Activated CD4-positive, alpha-beta T cell treated with anti-CD3 and anti-CD28 coated beads for 4 hours (primary cell): ENCODE measurements around the gene IKZF3.
"Not testable (repeated sequence)": the region's sequence is repeated elsewhere in the genome, so short reads cannot be mapped to it uniquely, and the experiment has no call there.

ENCODE experiments used
- DNase-seq, 2 donors: peaks; one replicate each; pipeline ENCODE4 v3.0.0-alpha.2; 2020

IKZF3 gene

DNA sequence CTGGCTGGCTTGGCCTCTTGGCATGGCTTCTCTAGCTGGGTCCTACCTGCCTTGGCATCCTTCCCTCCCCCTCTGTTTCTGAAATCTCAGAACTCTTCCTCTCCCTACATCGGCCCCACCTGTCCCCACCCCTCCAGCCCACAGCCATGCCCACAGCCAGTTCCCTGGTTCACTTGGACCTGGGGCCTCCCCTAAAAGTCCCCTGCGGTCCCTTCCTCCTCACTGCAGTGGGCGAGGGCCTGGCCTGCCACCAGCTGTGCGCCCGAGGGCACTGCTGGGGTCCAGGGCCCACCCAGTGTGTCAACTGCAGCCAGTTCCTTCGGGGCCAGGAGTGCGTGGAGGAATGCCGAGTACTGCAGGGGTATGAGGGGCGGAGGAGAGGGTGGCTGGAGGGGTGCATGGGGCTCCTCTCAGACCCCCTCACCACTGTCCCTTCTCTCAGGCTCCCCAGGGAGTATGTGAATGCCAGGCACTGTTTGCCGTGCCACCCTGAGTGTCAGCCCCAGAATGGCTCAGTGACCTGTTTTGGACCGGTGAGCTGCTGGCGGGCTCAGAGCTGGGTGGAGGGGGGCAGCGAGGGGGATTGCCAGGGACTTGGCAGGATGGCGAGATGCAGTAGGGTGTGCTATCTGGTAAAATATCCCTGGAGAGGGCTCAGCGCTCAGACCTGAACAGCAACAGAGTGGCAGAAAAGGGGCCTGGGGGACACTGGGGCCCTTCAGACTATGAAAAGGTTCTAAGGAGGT, 147.9 kb downstream of the IKZF3 start:
- no peak for DNase-seq

DNA sequence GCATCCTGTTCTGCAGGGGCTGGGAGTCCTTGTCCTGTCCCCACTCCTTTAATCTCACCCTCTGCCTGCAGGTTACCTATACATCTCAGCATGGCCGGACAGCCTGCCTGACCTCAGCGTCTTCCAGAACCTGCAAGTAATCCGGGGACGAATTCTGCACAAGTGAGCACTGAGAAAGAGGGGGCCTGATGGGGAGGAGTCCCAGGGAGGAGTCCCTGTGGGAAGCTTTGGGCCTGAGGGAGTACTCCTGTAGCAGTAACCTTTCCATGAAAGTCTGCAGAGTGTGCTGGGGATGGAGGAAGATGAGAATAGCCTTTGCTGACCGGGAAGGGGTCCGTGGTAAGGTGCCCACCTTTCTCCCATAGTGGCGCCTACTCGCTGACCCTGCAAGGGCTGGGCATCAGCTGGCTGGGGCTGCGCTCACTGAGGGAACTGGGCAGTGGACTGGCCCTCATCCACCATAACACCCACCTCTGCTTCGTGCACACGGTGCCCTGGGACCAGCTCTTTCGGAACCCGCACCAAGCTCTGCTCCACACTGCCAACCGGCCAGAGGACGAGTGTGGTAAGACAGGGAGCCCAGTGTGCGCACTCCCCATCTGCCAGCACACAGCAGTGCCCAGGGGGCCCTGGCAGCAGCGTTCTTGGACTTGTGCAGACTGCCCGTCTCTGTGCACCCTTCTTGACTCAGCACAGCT, 148.6 kb downstream of the IKZF3 start:
- no peak for DNase-seq

- no peak for DNase-seq
These were observed 149.9 kb downstream of the IKZF3 start for GRCh38 chr17:39714234-39714633.

- DNase-seq, result no peak
These were observed 152.3 kb downstream of the IKZF3 start for GRCh38 chr17:39711851-39712250.

DNA sequence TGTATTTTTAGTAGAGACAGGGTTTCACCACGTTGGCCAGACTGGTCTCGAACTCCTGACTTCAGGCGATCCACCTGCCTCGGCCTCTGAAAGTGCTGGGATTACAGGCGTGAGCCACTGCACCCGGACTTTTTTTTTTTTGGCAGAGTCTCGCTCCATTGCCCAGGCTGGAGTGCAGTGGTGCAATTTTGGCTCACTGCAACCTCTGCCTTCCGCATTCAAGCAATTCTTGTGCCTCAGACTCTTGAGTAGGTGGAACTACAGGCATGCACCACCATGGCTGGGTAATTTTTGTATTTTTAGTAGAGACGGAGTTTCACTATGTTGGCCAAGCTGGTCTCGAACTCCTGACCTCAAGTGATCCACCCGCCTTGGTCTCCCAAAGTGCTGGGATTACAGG, 153.0 kb downstream of the IKZF3 start:
- DNase-seq, result not testable (repeated sequence)

DNA sequence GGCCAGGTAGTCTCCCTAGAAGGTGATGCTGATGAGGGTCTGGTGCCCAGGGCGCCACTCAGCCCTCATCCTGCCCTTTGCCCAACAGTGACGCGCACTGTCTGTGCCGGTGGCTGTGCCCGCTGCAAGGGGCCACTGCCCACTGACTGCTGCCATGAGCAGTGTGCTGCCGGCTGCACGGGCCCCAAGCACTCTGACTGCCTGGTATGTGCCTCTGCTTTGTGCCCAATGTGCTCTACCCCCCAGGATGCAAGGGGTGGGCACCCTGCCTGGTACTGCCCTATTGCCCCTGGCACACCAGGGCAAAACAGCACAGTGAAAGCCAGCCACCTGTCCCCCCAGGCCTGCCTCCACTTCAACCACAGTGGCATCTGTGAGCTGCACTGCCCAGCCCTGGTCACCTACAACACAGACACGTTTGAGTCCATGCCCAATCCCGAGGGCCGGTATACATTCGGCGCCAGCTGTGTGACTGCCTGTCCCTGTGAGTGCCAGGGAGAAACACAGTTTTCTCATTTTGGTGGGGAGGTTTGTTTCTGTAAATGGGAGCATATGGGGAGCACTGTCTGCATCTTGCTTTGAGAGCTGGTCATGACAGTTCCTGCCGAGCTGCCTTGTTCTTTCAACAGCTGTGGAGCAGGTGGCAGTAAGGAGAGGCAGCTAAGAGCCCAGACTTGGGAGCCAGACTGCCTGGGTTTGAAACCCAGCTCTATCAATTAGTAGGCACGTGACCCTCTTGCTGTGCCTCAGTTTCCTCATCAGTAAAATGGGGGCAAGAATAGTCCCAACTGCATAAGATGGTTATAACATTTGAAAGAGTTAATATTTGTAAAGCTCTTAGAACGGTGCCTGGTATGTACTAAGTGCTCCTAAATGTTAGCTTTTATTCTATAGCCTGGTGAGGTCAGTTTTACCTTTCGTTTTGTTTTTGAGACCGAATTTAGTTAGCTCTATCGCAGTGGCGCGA, 153.8 kb downstream of the IKZF3 start:
- DNase-seq, result no peak

DNA sequence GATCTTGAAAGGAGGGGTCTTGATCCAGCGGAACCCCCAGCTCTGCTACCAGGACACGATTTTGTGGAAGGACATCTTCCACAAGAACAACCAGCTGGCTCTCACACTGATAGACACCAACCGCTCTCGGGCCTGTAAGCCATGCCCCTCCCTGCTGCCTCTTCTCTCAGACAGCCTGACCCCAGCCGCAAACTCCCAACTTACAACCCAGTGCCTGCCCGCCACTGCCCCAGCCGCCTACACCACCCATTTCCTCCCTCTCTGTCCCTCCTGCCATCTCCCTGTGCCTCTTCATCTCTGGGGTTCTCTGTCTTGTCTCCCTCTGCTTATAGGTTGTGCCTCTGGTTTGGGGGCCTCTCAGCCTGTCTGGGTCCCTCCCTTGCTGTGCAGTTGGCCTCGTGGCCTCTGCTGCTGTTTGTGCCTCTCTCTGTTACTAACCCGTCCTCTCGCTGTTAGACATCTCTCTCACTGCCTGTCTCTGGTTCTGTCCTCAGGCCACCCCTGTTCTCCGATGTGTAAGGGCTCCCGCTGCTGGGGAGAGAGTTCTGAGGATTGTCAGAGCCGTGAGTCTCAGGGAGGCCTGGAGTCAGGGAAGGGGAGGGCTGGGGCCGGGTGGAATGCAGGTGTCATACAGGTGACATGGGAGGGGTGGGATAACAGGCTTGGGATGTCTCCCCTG, 154.7 kb downstream of the IKZF3 start:
- DNase-seq, result no peak
